HL-60 (cell line): ENCODE results near the gene EID3.

Experiments used
- DNase-seq, 2 experiments: peaks; one replicate each; pipeline ENCODE4 v3.0.0-alpha.2; 2010 to 2020; ENCODE audit warnings: low read depth in 1 of 2, low spot score in 1 of 2
- H3K27ac ChIP-seq: fragments of 250-450 bp; sonication (Bioruptor Pico); replicated peaks from 2 replicates; pipeline ENCODE4 v1.5.1; 2020; ENCODE audit warnings: mild to moderate bottlenecking, moderate library complexity
- H3K27me3 ChIP-seq: fragments of 250-450 bp; sonication (Bioruptor Pico); 2 replicates; pipeline ENCODE4 v1.5.1; 2021; ENCODE audit warnings: mild to moderate bottlenecking, moderate library complexity; ENCODE audit not compliant: insufficient read depth, poor library complexity, severe bottlenecking
- H3K4me3 ChIP-seq: replicated peaks from 2 replicates; pipeline ENCODE4 v1.5.1; 2011; ENCODE audit warnings: mild to moderate bottlenecking, control low read depth, low read length; ENCODE audit not compliant: insufficient read depth
- GABPA ChIP-seq: IDR thresholded peaks from 2 replicates; pipeline ENCODE4 v1.6.1; 2012; ENCODE audit warnings: low read depth
- POLR2AphosphoS5 ChIP-seq: IDR thresholded peaks from 2 replicates; pipeline ENCODE4 v1.6.1; 2012; ENCODE audit warnings: low read depth
- SPI1 ChIP-seq: IDR thresholded peaks from 2 replicates; pipeline ENCODE4 v1.6.1; 2012; ENCODE audit warnings: low read depth, mild to moderate bottlenecking, borderline replicate concordance
- TF ChIP-seq, protein P1 (sequence below): IDR thresholded peaks from one replicate; pipeline ENCODE4 v1.5.1; 2011; ENCODE audit warnings: low read length, control low read depth, inconsistent platforms; ENCODE audit not compliant: insufficient read depth
- TF ChIP-seq, protein P2 (sequence below): IDR thresholded peaks from 2 replicates; pipeline ENCODE4 v1.6.1; 2012; ENCODE audit warnings: low read depth; ENCODE audit not compliant: insufficient replicate concordance

EID3 gene

DNA sequence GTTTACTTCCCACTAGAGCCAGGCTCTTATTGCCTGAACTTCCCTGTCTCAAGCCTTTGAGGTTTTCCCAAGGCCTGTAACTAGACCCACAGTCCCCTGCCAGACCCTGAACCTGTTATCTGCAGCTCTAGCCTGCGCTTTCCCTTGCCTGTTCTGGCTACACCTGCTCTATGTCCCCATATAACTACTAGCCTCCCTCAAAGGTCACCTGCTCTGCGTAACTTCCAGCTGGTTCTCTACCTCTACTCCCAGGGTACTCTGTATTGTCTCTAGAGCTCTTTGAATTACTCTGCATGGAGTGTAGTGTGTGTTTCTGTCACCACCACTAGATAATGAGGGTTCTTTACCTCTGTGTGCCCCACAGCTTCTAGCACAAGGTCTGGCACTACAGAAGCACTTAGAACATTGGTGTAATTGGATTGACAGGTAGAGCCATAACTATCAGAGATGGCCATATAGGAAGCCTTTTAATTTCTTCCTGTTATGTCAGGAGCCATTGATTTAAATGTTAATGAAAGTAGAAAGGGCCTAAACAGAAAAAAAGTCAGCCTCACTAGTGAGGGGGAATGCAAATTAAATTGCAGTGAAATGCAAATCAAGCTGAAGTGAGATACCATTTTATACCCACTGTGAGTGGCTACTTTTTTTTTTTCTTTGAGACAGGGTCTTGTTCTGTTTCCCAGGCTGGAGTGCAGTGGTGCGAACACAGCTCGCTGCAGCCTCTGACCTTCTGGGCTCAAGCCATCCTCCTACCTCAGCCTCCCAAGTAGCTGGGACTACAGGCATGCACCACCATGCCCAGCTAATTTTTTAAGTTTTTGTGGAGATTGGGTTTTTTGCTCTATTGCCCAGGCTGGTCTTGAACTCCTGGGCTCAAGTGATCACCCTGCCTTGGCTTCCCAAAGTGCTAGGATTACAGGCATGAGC lies 47.8 kb downstream of the EID3 start:
- TF ChIP-seq, protein P1, sequence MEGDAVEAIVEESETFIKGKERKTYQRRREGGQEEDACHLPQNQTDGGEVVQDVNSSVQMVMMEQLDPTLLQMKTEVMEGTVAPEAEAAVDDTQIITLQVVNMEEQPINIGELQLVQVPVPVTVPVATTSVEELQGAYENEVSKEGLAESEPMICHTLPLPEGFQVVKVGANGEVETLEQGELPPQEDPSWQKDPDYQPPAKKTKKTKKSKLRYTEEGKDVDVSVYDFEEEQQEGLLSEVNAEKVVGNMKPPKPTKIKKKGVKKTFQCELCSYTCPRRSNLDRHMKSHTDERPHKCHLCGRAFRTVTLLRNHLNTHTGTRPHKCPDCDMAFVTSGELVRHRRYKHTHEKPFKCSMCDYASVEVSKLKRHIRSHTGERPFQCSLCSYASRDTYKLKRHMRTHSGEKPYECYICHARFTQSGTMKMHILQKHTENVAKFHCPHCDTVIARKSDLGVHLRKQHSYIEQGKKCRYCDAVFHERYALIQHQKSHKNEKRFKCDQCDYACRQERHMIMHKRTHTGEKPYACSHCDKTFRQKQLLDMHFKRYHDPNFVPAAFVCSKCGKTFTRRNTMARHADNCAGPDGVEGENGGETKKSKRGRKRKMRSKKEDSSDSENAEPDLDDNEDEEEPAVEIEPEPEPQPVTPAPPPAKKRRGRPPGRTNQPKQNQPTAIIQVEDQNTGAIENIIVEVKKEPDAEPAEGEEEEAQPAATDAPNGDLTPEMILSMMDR = no peak
- TF ChIP-seq SPI1 (no peak), POLR2AphosphoS5 (no peak)
- TF ChIP-seq, protein P2, sequence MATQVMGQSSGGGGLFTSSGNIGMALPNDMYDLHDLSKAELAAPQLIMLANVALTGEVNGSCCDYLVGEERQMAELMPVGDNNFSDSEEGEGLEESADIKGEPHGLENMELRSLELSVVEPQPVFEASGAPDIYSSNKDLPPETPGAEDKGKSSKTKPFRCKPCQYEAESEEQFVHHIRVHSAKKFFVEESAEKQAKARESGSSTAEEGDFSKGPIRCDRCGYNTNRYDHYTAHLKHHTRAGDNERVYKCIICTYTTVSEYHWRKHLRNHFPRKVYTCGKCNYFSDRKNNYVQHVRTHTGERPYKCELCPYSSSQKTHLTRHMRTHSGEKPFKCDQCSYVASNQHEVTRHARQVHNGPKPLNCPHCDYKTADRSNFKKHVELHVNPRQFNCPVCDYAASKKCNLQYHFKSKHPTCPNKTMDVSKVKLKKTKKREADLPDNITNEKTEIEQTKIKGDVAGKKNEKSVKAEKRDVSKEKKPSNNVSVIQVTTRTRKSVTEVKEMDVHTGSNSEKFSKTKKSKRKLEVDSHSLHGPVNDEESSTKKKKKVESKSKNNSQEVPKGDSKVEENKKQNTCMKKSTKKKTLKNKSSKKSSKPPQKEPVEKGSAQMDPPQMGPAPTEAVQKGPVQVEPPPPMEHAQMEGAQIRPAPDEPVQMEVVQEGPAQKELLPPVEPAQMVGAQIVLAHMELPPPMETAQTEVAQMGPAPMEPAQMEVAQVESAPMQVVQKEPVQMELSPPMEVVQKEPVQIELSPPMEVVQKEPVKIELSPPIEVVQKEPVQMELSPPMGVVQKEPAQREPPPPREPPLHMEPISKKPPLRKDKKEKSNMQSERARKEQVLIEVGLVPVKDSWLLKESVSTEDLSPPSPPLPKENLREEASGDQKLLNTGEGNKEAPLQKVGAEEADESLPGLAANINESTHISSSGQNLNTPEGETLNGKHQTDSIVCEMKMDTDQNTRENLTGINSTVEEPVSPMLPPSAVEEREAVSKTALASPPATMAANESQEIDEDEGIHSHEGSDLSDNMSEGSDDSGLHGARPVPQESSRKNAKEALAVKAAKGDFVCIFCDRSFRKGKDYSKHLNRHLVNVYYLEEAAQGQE = no peak
- Histone ChIP-seq H3K4me3 (no peak overlapping the region), H3K27me3 (no peaks in the 10 kb centered on the region), H3K27ac (no peak overlapping the region)
- no peak for DNase-seq

DNA sequence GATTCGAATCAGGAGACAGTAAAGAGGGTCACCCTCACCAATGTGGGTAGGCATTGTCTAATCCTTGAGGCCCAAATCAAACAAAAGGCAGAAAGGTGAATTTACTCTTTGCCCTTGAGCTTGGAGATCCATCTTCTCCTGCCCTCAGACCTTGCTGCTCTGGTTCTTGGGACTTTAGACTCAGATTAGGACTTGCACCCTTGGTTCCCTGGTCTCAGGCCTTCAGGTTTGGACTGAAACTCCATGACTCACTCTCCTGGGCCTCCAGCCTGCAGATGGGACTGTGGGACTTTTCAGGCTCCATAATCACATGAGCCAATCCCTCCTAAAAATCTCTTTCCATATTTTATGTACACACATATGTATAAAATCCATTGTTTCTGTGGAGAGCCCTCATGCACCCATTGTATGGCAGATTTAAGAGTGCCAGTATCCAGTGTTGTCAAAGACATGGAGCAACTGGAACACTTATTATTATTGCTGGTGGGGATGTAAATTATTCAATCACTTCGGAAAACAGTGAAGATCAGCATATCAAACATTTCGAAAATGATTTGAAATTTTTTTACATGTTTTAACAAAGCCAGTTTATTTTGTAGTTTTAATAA lies 48.7 kb downstream of the EID3 start:
- H3K4me3 ChIP-seq = no peak overlapping the region
- H3K27ac ChIP-seq = no peak overlapping the region
- TF ChIP-seq, protein P2 = no peak
- TF ChIP-seq GABPA = no peak
- TF ChIP-seq, protein P1 = no peak
- no peak for TF ChIP-seq SPI1
- no peak for TF ChIP-seq POLR2AphosphoS5
- no peaks in the 10 kb centered on the region for H3K27me3 ChIP-seq
- DNase-seq = no peak

DNA sequence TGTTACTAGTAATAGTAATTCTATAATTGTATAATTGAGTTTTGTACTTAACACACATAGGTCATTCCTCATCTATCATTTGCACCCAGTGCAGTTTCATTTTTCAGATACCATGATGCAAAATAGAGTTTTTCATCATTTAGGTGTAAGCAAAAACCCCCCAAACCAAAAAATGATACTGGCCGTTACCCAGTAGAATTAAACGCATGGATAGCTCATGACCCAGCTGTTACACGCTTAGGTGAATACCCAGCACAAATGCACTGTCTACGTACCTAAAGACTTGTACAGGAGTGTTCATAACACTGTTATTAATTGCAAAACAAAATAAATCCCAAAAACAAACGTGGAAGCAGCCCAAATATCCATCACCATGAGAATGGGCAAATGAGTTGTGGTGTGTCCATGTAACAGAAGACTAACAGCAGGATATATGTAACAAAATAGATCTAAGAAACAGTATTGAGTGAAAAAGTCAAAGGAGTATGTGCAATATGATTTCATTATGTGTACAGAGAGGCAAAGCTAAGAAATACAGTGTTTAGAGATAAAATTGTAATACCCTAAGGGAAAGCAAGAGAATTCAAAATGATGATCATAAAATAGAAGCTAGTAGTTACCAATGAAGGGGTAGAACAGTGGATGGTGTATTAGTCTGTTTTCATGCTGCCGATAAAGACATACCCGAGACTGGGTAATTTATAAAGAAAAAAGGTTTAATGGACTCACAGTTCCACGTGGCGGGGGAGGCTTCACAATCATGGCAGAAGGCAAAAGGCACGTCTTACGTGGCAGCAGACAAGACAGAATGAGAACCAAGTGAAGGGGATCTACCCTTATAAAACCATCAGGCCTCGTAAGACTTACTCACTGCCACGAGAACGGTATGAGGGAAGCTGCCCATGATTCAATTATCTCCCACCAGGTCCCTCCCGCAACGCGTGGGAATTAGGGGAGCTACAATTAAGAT lies 49.8 kb downstream of the EID3 start:
- no peak overlapping the region for H3K4me3 ChIP-seq
- no peaks in the 10 kb centered on the region for H3K27me3 ChIP-seq
- TF ChIP-seq GABPA (no peak), POLR2AphosphoS5 (no peak), SPI1 (no peak)
- TF ChIP-seq, protein P2 = no peak
- TF ChIP-seq, protein P1 = no peak
- DNase-seq = no peak
- no peak overlapping the region for H3K27ac ChIP-seq
